Thymus (tissue), 11 donors: ENCODE data around the gene GUK1. TPM values are rescaled to one million over a fixed set of nuclear protein-coding genes. Genes with fewer than 3 reads are reported as not detected.

Experiments
- DNase-seq, 9 donors: peaks; one replicate each; pipeline ENCODE4 v3.0.0-alpha.2; 2013; ENCODE audit warnings: low spot score in 9 of 9, low read depth in 6 of 9, missing footprints in 1 of 9
- H3K27ac ChIP-seq, 2 donors: one replicate each; pipeline ENCODE4 v1.5.1; 2013; ENCODE audit warnings: control low read depth in 1 of 2, low read depth in 1 of 2, low read length in 1 of 2, mild to moderate bottlenecking in 1 of 2, moderate library complexity in 1 of 2
- H3K27me3 ChIP-seq, 2 donors: one replicate each; pipeline ENCODE4 v1.5.1; 2013; ENCODE audit warnings: low read length in 1 of 2; ENCODE audit not compliant: control insufficient read depth in 2 of 2, insufficient read depth in 1 of 2
- H3K36me3 ChIP-seq, 2 donors: one replicate each; pipeline ENCODE4 v1.5.1; 2013; ENCODE audit warnings: low read length in 1 of 2, mild to moderate bottlenecking in 1 of 2, moderate library complexity in 1 of 2; ENCODE audit not compliant: control insufficient read depth in 2 of 2, insufficient read depth in 2 of 2
- H3K4me1 ChIP-seq, 2 donors: one replicate each; pipeline ENCODE4 v1.5.1; 2013; ENCODE audit warnings: low read length in 2 of 2; ENCODE audit not compliant: control insufficient read depth in 2 of 2, insufficient read depth in 2 of 2
- H3K4me3 ChIP-seq, 2 donors: one replicate each; pipeline ENCODE4 v1.5.1; 2013; ENCODE audit warnings: low read length in 2 of 2, control low read depth in 1 of 2, mild to moderate bottlenecking in 1 of 2
- H3K9me3 ChIP-seq, 2 donors: one replicate each; pipeline ENCODE4 v1.5.1; 2013; ENCODE audit warnings: low read length in 1 of 2, mild to moderate bottlenecking in 1 of 2; ENCODE audit not compliant: control insufficient read depth in 2 of 2, insufficient read depth in 1 of 2
- WGBS: extraction: QIAGEN DNeasy Blood & Tissue Kit; methylation state at CpG from one replicate; pipeline ENCODE4 v1.1.7; 2013; 5-methylcytosine and 5-hydroxymethylcytosine counted together
- polyA plus RNA-seq: library from polyadenylated mRNA; stranded (reverse); fragments of 200-250 nt; gene quantifications from one replicate; pipeline ENCODE4 v1.2.3, GENCODE V29; 2013
- total RNA-seq: library from RNA; stranded (reverse); fragments of 120-200 nt; gene quantifications from one replicate; pipeline ENCODE4 v1.2.4, GENCODE V29; 2013
- donor health status: healthy.

Gene GUK1
- total and polyA plus RNA-seq, 2 donors: 313 to 370 TPM

GRCh38 chr1:228161866-228162265, 21.8 kb downstream of the GUK1 start:
- Histone ChIP-seq H3K4me3 (no peak overlapping the region), H3K27me3 (peaks cover 0 to 11% of the 10 kb centered on the region in 2 donors), H3K36me3 (no peaks in the 10 kb centered on the region), H3K27ac (no peak overlapping the region), H3K4me1 (peaks cover 13 to 58% of the 10 kb centered on the region in 2 donors), H3K9me3 (peaks cover 0 to 2% of the 10 kb centered on the region in 2 donors)
- no peak for DNase-seq
- 97% methylated on average over 9 of the region's 9 CpGs for WGBS

- H3K27ac ChIP-seq: peak overlapping the region; percentile 28 to 40
- no peak overlapping the region for H3K4me3 ChIP-seq
- H3K9me3 ChIP-seq: no peaks in the 10 kb centered on the region
- no peaks in the 10 kb centered on the region for H3K36me3 ChIP-seq
- H3K4me1 ChIP-seq: peaks cover 7 to 52% of the 10 kb centered on the region in 2 donors
- peak in 1 of 9 donors; percentile 33 for DNase-seq
- 42% methylated on average over 14 of the region's 14 CpGs for WGBS
- H3K27me3 ChIP-seq: peaks cover 0 to 11% of the 10 kb centered on the region in 2 donors
Observed at GRCh38 chr1:228162286-228163006, 22.4 kb downstream of the GUK1 start.

GRCh38 chr1:228163007-228163753, 23.1 kb downstream of the GUK1 start:
- 78% methylated on average over 30 of the region's 30 CpGs for WGBS
- peaks cover 6 to 48% of the 10 kb centered on the region in 2 donors for H3K4me1 ChIP-seq
- no peaks in the 10 kb centered on the region for H3K9me3 ChIP-seq
- peaks cover 0 to 11% of the 10 kb centered on the region in 2 donors for H3K27me3 ChIP-seq
- DNase-seq: no peak
- H3K27ac ChIP-seq: peak overlapping the region in 1 of 2 donors; percentile 40
- peaks cover 0 to 2% of the 10 kb centered on the region in 2 donors for H3K36me3 ChIP-seq
- H3K4me3 ChIP-seq: no peak overlapping the region

GRCh38 chr1:228163776-228164519, 23.9 kb downstream of the GUK1 start:
- peaks cover 4 to 5% of the 10 kb centered on the region in 2 donors for H3K36me3 ChIP-seq
- H3K4me3 ChIP-seq: no peak overlapping the region
- peaks cover 6 to 48% of the 10 kb centered on the region in 2 donors for H3K4me1 ChIP-seq
- no peak for DNase-seq
- WGBS: 98% methylated on average over 10 of the region's 10 CpGs
- peaks cover 0 to 9% of the 10 kb centered on the region in 2 donors for H3K27me3 ChIP-seq
- no peaks in the 10 kb centered on the region for H3K9me3 ChIP-seq
- H3K27ac ChIP-seq: no peak overlapping the region

GRCh38 chr1:228164561-228165371, 24.7 kb downstream of the GUK1 start:
- Histone ChIP-seq H3K27me3 (peaks cover 0 to 3% of the 10 kb centered on the region in 2 donors), H3K27ac (peak overlapping the region; percentile 90 to 91), H3K9me3 (no peaks in the 10 kb centered on the region), H3K36me3 (peaks cover 4 to 5% of the 10 kb centered on the region in 2 donors), H3K4me3 (peak overlapping the region; percentile 64 to 86), H3K4me1 (peaks cover 6 to 48% of the 10 kb centered on the region in 2 donors)
- WGBS: 62% methylated on average over 20 of the region's 20 CpGs
- no peak for DNase-seq

GRCh38 chr1:228165372-228166169, 25.5 kb downstream of the GUK1 start, which contains the start of gene IBA57:
IBA57 (plus strand) TSS chr1:228165804; CDS start chr1:228165817, 13 bp downstream.
- H3K36me3 ChIP-seq: peaks cover 4 to 5% of the 10 kb centered on the region in 2 donors
- peak; percentile 93 to 99 (median 99) for DNase-seq
- H3K27ac ChIP-seq: peak within 1 kb of the TSS; percentile 92 to 100
- WGBS: under 1% methylated on average over 93 of the region's 93 CpGs
- peaks cover 0 to 3% of the 10 kb centered on the region in 2 donors for H3K27me3 ChIP-seq
- peaks cover 6 to 48% of the 10 kb centered on the region in 2 donors for H3K4me1 ChIP-seq
- no peaks in the 10 kb centered on the region for H3K9me3 ChIP-seq
- H3K4me3 ChIP-seq: peak within 1 kb of the TSS; percentile 64 to 86

- 24% methylated on average over 26 of the region's 26 CpGs for WGBS
- Histone ChIP-seq H3K4me1 (peaks cover 6 to 41% of the 10 kb centered on the region in 2 donors), H3K36me3 (peaks cover 4 to 5% of the 10 kb centered on the region in 2 donors), H3K4me3 (peak overlapping the region; percentile 62 to 86), H3K9me3 (no peaks in the 10 kb centered on the region), H3K27ac (peak overlapping the region; percentile 77 to 92), H3K27me3 (peaks cover 0 to 3% of the 10 kb centered on the region in 2 donors)
- peak in 4 of 9 donors; percentile 45 to 76 (median 60) for DNase-seq
Observed at GRCh38 chr1:228166170-228166936, 26.3 kb downstream of the GUK1 start.
